HT-29 (cell line): ENCODE measurements around the gene MCCC2. TPM values are rescaled to one million over a fixed set of nuclear protein-coding genes. Genes with fewer than 3 reads are reported as not detected.
"Not testable (repeated sequence)": the region's sequence is repeated elsewhere in the genome, so short reads cannot be mapped to it uniquely, and the experiment has no call there.

Experiments used
- DNase-seq: peaks from one replicate; pipeline ENCODE4 v3.0.0-alpha.2; 2015; ENCODE audit warnings: low spot score
- total RNA-seq: library from RNA; depleted of rRNA; stranded (reverse); fragments of >200 nt; shearing (Covaris generic); gene quantifications from 2 replicates; pipeline ENCODE4 v1.2.3, GENCODE V29; 2014

The MCCC2 gene
- total RNA-seq, 1 experiment from 2014 or later: 55.8 TPM

DNA sequence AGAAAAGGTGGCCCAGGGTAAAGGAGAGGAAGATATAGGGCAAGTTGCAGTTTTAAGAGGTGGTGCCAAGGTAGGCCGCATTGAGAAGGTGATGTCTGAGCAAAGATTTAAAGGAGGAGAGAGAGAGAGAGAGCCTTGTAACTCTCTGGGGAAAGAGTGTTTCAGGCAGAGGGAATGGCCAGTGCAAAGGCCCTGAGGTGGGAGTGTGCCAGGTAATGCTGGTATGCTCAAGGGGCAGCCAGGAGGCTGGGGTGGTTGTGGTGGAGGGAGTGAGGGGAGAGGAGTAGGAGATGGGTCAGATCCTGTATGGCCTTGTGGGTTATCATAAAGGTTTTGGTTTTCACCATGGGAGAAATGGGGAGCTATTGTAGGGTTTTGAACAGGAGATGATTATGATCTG is 9.9 kb downstream of the MCCC2 start:
- DNase-seq: no peak

DNA sequence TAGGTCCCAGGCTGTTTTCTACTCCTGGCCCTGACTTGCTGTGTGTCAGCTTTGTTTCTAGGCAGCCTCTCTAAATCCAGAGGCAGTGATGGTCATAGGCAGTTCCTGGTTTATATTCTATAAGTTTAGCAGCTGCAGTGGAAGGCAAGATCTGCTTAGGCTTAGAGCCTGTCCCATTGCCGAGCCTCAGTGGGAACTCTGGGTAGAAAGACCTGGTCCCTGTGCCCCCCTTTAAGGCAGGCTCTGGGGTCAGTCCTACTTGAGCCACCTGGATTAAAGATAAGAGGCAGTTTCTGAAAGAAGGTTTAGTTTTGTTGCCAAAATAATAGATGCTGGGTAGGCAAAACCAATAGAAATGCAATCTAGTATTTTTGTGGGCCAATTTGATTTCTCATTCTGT is 13.6 kb downstream of the MCCC2 start:
- DNase-seq: peak; percentile 1

DNA sequence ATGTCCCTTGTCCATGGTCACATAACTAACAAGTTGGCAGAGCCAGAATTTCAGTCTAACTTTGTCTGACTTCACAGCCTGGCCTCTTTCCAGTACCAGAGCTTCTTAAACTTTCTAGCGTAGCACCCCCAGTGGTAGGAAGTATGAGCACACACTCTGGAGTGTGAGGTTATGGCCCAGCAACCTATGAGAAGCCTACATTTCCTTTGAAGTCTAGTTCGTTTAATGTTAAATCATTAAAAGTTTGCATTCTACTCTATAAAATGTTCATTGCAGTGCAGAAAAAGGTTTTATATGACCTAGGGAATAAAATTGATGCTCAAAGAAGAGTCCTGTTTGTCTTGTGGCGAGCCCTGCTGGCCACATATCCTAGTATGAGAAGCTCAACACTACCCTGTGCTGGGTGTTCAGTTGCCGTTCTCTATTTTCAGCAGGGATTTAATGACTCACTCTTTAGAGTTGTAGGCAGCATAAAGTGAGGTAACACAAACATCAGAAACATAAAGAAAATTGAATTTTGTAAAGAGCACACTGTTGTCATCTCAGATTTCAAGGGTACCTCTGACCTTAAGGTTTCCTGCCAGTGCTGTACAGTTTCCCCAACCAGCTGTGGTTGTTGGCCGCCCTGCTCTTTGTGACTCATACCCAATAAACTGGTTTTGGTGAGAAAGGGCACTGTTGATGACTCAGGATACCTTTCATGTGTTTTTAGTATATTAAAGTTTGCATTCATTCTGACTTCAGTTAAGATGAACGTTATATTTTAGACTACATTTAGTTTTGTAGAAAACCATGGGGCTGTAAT is 14.3 kb downstream of the MCCC2 start:
- DNase-seq: peak; percentile 90

DNA sequence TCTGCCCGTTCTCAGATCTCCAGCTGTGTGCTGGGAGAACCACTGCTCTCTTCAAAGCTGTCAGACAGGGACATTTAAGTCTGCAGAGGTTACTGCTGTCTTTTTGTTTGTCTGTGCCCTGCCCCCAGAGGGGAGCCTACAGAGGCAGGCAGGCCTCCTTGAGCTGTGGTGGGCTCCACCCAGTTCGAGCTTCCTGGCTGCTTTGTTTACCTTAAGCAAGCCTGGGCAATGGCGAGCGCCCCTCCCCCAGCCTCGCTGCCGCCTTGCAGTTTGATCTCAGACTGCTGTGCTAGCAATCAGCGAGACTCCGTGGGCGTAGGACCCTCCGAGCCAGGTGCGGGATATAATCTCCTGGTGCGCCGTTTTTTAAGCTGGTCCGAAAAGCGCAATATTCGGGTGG is 22.8 kb downstream of the MCCC2 start:
- DNase-seq: peak; percentile 22

DNA sequence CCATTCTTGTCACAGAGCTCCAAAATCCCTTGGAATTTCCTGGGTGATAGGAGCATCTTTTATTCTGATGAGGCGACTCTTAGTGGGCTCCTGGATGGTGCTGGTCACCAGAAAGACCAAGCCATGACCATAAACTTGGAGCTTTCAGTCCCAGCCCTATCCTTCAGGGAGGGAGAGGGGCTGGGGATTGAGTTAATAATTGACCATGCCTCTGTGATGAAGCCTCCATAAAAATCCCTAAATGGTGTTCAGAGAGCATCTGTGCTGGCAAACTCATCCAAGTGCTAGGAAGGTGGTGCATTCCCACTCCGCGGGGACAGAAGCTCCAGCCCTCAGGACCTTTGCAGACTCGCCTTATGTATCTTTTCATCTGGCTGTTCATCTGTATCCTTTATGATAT is 28.7 kb downstream of the MCCC2 start:
- no peak for DNase-seq

GRCh38 chr5:71620630-71621029 is 33.5 kb downstream of the MCCC2 start:
- no peak for DNase-seq

DNA sequence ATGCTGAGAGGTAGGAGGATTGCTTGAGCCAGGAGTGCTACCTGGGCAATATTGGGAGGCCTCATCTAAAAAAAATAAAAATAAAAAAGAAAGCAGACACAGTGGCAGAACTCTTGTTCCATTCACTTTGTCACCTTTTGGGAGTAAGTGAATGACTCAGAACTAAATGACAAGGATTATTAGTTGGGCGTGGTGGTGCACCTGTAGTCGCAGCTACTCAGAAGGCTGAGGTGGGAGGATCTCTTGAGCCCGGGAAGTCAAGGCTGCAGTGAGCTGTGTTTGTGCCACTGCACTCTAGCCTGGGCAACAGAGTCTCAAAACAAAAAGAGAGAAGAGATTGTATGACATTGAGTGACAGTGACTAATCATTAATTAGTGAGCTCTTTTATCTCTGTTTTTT is 34.1 kb downstream of the MCCC2 start:
- no peak for DNase-seq

DNA sequence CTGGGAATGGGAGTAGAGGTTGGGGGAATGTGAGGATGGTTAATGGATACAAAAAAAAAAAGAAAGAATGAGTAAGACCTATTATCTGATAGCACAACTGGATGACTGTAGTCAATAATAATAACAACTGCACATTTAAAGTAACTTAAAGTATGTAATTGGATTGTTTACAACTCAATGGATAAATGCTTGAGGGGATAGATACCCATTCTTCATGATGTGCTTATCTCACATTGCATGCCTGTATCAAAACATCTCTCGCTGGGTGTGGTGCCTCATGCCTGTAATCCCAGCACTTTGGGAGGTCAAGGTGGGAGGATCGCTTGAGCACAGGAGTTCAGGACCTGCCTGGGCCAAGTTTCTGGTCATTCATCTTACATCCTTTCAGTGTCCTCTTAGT is 34.6 kb downstream of the MCCC2 start:
- DNase-seq: no peak

DNA sequence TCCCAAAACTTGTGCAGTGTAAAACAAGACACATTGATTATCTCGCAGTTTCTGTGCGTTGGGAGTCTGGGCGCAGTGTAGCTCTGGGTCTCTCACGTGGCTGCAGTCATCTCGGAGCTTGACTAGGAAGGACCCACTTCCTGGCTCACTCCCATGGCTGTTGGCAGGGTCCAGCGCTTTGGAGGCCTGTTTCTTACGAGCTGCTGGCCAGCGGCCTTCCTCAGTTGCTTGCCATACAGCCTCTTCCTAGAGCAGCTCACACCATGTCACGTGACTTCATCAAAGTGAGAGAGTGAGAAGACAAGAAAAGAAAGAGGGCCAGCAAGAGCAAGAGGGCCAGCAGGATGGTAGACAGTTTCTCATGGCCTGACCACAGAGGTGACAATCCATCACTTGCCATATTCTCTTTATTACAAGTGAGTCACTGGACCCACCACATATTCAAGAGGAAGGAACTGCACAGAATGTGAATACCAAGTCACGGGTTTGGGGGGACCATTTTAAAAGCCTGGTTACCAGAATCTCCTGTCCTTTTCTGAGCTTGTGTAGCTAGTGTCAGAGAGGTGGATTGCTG is 36.2 kb downstream of the MCCC2 start:
- DNase-seq: no peak

GRCh38 chr5:71629950-71630349 is 42.8 kb downstream of the MCCC2 start:
- no peak for DNase-seq

- DNase-seq: no peak
These were observed 43.9 kb downstream of the MCCC2 start for GRCh38 chr5:71631070-71631469.

GRCh38 chr5:71632168-71632567 is 45.0 kb downstream of the MCCC2 start:
- peak; percentile 14 for DNase-seq

GRCh38 chr5:71633255-71634155 is 46.4 kb downstream of the MCCC2 start:
- no peak for DNase-seq

- DNase-seq: no peak
These were observed 50.0 kb downstream of the MCCC2 start for GRCh38 chr5:71637133-71637532.

- no peak for DNase-seq
These were observed 53.3 kb downstream of the MCCC2 start for GRCh38 chr5:71640408-71640807.

DNA sequence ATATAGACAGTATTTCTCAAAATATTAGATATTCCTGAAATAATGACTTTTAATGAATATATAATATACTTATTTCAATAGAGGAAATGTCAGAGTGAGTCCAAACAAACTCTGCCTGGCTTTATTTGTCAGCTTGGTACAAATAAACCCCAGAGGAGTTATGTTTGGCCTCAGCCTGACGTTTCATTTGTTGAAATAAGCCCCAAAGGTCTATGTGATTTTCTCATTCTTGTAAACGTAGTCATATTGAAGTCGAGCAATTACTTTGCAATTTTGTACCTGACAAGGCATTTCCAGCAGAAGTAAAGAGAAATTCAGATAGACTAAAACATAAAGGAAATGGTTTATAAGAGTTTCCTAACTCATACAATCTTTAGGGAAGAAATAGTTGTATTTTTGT is 57.9 kb downstream of the MCCC2 start:
- DNase-seq: no peak

GRCh38 chr5:71650940-71651339 is 63.8 kb downstream of the MCCC2 start:
- not testable (repeated sequence) for DNase-seq

DNA sequence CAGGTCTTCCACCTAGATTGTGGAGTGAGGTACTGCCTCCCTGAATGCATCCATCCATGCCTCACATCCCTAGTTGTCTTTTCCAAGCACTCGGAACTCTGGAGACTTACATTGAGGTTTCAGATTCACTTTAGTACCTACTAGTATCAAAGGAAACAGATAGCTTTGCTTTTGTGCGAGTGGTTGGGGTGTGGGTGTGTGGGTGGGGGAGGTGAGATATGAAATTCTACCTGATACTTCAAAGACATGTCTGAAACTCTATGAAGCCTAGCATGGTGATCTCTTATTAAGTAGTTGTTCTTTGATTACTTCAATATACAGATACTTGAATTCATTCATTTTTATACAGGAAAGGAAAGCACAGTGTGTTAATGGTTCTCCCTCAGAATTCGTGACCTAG is 64.4 kb downstream of the MCCC2 start:
- no peak for DNase-seq

DNA sequence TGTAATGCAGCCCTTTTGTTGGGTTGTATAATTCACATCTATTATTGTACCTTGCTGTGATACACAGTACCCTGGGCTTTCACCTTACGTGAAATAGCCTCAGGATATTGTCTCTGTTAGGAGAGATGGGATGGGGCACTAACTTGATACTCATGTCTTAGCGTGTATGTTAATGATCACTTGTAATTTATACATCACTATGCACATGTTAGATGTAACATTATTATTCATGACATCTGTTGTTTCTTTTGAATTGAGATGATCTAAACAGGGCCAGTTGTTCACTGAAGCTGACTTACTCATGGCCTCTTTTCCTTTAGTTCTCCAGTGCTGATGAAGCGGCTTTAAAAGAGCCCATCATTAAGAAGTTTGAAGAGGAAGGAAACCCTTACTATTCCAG is 65.2 kb downstream of the MCCC2 start:
- DNase-seq: no peak

- no peak for DNase-seq
These were observed 65.8 kb downstream of the MCCC2 start for GRCh38 chr5:71652803-71653543.

- peak; percentile 29 for DNase-seq
These were observed 71.9 kb downstream of the MCCC2 start for GRCh38 chr5:71658916-71659662.
